Suprapubic skin (tissue), 4 donors: Measurements from ENCODE around the gene YWHAB. TPM values are rescaled to one million over a fixed set of nuclear protein-coding genes. Genes with fewer than 3 reads are reported as not detected.
A peak's percentile ranks its signal among the peaks of the same experiment; 100 is the strongest.

ENCODE experiments used
- DNase-seq, 2 donors: peaks; one replicate each; pipeline ENCODE4 v3.0.0-alpha.2; 2019; ENCODE audit warnings: low spot score in 2 of 2
- H3K27ac ChIP-seq: fragments of 200-600 bp; sonication (generic); one replicate; pipeline ENCODE4 v1.5.1; 2019
- H3K27me3 ChIP-seq: fragments of 200-600 bp; sonication (generic); one replicate; pipeline ENCODE4 v1.5.1; 2019
- H3K36me3 ChIP-seq: fragments of 200-600 bp; sonication (generic); one replicate; pipeline ENCODE4 v1.5.1; 2019
- H3K4me1 ChIP-seq: fragments of 200-600 bp; sonication (generic); one replicate; pipeline ENCODE4 v1.5.1; 2019
- H3K4me3 ChIP-seq: fragments of 200-600 bp; sonication (generic); one replicate; pipeline ENCODE4 v1.5.1; 2019; ENCODE audit warnings: mild to moderate bottlenecking
- H3K9me3 ChIP-seq: fragments of 200-600 bp; sonication (generic); one replicate; pipeline ENCODE4 v1.5.1; 2019
- EP300 ChIP-seq: sonication (generic); formaldehyde crosslinking; IDR thresholded peaks from one replicate; pipeline ENCODE4 v1.6.1; 2017; ENCODE audit warnings: antibody characterized with exemption
- POLR2A ChIP-seq, 2 donors: fragments of 450-650 bp; IDR thresholded peaks; one replicate each; pipeline ENCODE4 v1.6.1; 2017; ENCODE audit warnings: antibody characterized with exemption in 2 of 2, mild to moderate bottlenecking in 2 of 2, moderate library complexity in 2 of 2
- POLR2AphosphoS5 ChIP-seq, 3 donors: sonication (generic); formaldehyde crosslinking; IDR thresholded peaks; one replicate each; pipeline ENCODE4 v1.6.1; 2017; ENCODE audit warnings: antibody characterized with exemption in 3 of 3
- WGBS: methylation state at CpG from one replicate; pipeline ENCODE4 v1.1.5; 2018; 5-methylcytosine and 5-hydroxymethylcytosine counted together
- total RNA-seq, 4 donors: library from RNA; depleted of rRNA; stranded (reverse); fragments of >200 nt; gene quantifications; one replicate each; pipeline ENCODE4 v1.1.0, GENCODE V29; 2016
- TF ChIP-seq, protein P1 (sequence below), 2 donors: fragments of 200-600 bp in 1 of 2; fragments of 450-650 bp in 1 of 2; sonication (generic) in 1 of 2; IDR thresholded peaks; one replicate each; pipeline ENCODE4 v1.5.1; 2016 to 2019; ENCODE audit warnings: antibody characterized with exemption in 2 of 2, mild to moderate bottlenecking in 1 of 2, moderate library complexity in 1 of 2

YWHAB gene
- total RNA-seq, 4 donors from 2014 or later: 79.7 to 135 (median 129) TPM

DNA sequence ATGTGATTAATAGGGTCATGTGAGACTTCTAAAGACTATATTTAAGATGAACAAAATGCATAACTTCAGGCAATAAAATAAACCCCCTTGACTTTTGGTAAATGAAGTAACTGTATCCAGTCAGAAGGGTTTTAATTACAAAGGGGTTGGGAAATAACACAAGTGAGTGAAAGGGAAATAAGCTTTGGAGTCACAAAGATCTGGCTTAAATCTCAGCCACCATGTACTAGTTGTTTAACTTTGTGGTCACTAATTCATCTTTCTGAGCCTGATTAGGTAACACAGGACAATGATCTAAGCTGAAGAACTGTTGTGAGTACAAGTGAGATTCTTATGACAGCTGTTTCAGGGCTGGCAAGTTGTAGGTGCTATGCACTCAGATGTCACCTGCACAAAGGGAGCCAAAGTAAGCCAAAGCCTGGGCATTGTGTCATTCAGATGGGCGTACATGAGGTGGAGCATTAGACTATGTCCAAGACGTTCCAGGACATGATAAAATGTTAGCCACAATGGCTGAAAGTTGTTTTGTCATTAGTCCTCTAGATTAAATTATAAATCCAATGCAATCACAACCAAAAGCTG, 60.9 kb downstream of the YWHAB start:
- no peak for TF ChIP-seq EP300
- TF ChIP-seq POLR2AphosphoS5 (IDR thresholded peaks at IDR 0.05): no peak
- TF ChIP-seq POLR2A (IDR thresholded peaks at IDR 0.05): no peak
- TF ChIP-seq, protein P1, sequence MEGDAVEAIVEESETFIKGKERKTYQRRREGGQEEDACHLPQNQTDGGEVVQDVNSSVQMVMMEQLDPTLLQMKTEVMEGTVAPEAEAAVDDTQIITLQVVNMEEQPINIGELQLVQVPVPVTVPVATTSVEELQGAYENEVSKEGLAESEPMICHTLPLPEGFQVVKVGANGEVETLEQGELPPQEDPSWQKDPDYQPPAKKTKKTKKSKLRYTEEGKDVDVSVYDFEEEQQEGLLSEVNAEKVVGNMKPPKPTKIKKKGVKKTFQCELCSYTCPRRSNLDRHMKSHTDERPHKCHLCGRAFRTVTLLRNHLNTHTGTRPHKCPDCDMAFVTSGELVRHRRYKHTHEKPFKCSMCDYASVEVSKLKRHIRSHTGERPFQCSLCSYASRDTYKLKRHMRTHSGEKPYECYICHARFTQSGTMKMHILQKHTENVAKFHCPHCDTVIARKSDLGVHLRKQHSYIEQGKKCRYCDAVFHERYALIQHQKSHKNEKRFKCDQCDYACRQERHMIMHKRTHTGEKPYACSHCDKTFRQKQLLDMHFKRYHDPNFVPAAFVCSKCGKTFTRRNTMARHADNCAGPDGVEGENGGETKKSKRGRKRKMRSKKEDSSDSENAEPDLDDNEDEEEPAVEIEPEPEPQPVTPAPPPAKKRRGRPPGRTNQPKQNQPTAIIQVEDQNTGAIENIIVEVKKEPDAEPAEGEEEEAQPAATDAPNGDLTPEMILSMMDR (IDR thresholded peaks at IDR 0.05): no peak
- DNase-seq: peak in 1 of 2 donors; percentile 4
- Histone ChIP-seq H3K4me1 (no peaks in the 10 kb centered on the region), H3K9me3 (no peaks in the 10 kb centered on the region), H3K36me3 (peaks cover 74% of the 10 kb centered on the region), H3K4me3 (no peak overlapping the region), H3K27ac (no peak overlapping the region), H3K27me3 (no peaks in the 10 kb centered on the region)
- 75% methylated on average over 2 of the region's 2 CpGs for WGBS

DNA sequence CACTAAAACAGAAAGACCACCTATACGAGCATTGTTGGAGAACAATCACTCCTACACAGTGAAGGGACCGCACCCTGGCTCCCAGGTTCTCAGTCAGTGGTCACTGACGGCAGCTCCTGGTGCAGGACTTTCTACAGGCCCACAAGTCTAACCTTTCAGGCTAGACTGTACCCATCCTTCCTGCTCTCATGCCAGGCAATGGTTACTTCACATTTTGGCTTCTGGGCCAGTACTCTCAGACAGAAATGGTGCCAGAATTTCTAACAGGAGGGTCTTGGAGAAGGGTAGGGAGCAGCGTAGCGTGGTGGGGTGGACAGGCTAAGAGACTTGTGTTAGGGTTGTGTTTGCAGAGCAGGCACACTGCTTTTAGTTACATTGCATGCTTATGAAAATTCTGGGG, 62.6 kb downstream of the YWHAB start:
- no peak for DNase-seq
- Histone ChIP-seq H3K9me3 (no peaks in the 10 kb centered on the region), H3K27ac (no peak overlapping the region), H3K27me3 (no peaks in the 10 kb centered on the region), H3K4me1 (no peaks in the 10 kb centered on the region), H3K36me3 (peaks cover 65% of the 10 kb centered on the region), H3K4me3 (no peak overlapping the region)
- TF ChIP-seq POLR2A (IDR thresholded peaks at IDR 0.05): no peak
- 83% methylated on average over 5 of the region's 5 CpGs for WGBS

DNA sequence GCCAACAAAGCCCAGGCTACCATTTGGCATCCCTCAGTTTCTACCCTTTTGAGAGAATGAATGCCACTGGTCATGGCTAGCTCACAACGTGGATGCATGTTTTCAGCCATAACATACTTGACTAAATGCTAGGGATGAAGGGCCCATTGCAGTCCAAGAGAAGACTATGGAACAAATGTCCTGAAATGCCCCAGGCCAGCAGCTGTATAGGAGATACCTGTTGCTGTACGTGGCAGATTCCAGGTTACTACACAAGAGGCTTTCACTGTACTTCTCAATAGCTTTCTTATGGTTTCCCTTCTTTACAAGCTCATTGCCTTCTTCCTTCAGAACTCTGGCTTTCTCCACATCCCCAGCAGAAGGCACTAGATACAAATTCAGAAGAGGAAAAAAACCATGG, 63.0 kb downstream of the YWHAB start:
- DNase-seq: no peak
- H3K36me3 ChIP-seq: peaks cover 65% of the 10 kb centered on the region
- WGBS: 78% methylated on average over 2 of the region's 2 CpGs

DNA sequence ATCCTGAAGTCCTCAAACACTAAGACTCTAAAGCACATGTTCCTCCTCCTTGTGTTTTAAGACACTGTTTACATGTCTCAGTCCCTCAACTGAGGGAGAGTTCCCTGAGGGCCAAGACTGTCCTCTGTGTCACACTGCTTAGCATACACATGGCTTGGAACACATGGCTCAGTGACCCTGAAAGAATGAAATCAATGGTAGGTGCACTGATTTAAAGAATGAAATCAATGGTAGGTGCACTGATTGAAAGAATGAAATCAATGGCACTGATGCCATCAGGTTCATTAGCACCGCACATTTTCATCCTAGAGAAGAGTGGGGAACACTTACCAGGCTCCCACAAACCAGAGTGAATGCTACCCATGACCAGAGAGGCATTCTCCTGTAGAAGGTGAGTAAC, 64.9 kb downstream of the YWHAB start:
- Histone ChIP-seq H3K9me3 (no peaks in the 10 kb centered on the region), H3K27ac (no peak overlapping the region), H3K27me3 (no peaks in the 10 kb centered on the region), H3K4me1 (no peaks in the 10 kb centered on the region), H3K4me3 (no peak overlapping the region), H3K36me3 (peaks cover 72% of the 10 kb centered on the region)
- DNase-seq: no peak
- 94% methylated on average over 1 of the region's 1 CpG for WGBS
- TF ChIP-seq, protein P1 (IDR thresholded peaks at IDR 0.05): no peak
- TF ChIP-seq POLR2A (IDR thresholded peaks at IDR 0.05): no peak
- no peak for TF ChIP-seq EP300
- no peak for TF ChIP-seq POLR2AphosphoS5 (IDR thresholded peaks at IDR 0.05)

More for the DNA sequence above, 63.0 kb downstream of the YWHAB start:
- no peaks in the 10 kb centered on the region for H3K4me1 ChIP-seq
- no peaks in the 10 kb centered on the region for H3K9me3 ChIP-seq
- no peak overlapping the region for H3K4me3 ChIP-seq
- no peaks in the 10 kb centered on the region for H3K27me3 ChIP-seq
- no peak overlapping the region for H3K27ac ChIP-seq
- TF ChIP-seq POLR2AphosphoS5 (IDR thresholded peaks at IDR 0.05) (no peak), POLR2A (IDR thresholded peaks at IDR 0.05) (no peak), EP300 (no peak)
- TF ChIP-seq, protein P1 (IDR thresholded peaks at IDR 0.05): no peak

DNA sequence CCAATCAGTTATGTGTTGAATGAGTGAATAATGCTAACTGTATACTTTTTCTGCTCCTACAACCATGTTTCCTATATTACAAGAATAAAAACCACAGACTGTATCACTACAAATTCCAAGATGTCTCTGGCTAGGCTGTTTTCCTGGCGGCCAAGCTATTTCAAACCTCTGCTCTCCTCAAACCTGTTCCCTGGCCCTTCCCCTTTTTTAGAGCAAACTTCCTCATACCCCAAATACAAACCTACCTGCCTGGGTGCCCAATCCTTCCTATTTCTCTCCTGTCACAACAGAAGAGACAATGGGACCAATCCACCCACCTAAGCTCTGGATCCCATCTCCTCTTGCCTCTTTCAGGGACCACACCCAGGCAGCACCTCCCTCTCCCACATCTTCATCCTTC, 67.2 kb downstream of the YWHAB start:
- 100% methylated on average over 1 of the region's 1 CpG for WGBS
- Histone ChIP-seq H3K27ac (no peak overlapping the region), H3K4me1 (no peaks in the 10 kb centered on the region), H3K27me3 (no peaks in the 10 kb centered on the region), H3K36me3 (peaks cover 74% of the 10 kb centered on the region), H3K4me3 (no peak overlapping the region), H3K9me3 (no peaks in the 10 kb centered on the region)
- DNase-seq: no peak
- TF ChIP-seq, protein P1 (IDR thresholded peaks at IDR 0.05): no peak
- no peak for TF ChIP-seq POLR2A (IDR thresholded peaks at IDR 0.05)
- no peak for TF ChIP-seq POLR2AphosphoS5 (IDR thresholded peaks at IDR 0.05)
- TF ChIP-seq EP300: no peak

DNA sequence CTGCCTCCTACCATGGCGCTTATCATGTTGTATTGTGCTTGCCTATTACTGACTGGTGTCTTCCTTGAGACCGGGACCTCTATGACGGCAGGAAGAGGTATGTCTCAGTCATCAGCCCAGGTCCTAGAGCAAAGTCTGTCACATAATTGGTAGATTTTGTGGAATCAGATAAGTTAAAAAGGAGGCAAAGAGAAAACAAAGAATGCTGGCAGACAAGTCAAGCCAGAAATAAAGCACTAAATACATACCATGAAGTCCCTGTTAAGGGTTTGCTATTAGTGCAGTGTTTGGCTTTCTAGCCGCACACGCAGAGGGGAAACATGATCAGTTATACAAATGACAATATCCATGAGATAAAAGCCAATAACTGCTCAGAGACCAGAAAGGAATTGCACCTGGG, 68.7 kb downstream of the YWHAB start:
- TF ChIP-seq, protein P1 (IDR thresholded peaks at IDR 0.05): no peak
- TF ChIP-seq EP300 (no peak), POLR2AphosphoS5 (IDR thresholded peaks at IDR 0.05) (no peak), POLR2A (IDR thresholded peaks at IDR 0.05) (no peak)
- no peak overlapping the region for H3K27ac ChIP-seq
- no peak for DNase-seq
- WGBS: 95% methylated on average over 5 of the region's 5 CpGs
- H3K9me3 ChIP-seq: no peaks in the 10 kb centered on the region
- peaks cover 63% of the 10 kb centered on the region for H3K36me3 ChIP-seq
- H3K27me3 ChIP-seq: no peaks in the 10 kb centered on the region
- no peak overlapping the region for H3K4me3 ChIP-seq
- peaks cover 6% of the 10 kb centered on the region for H3K4me1 ChIP-seq
